Activated CD4-positive, alpha-beta T cell treated with anti-CD3 and anti-CD28 coated beads, Interleukin-2, amount 50 U/mL, for 16 hours (primary cell): ENCODE results near the gene GALNT14.

Experiments
- DNase-seq: peaks from one replicate; pipeline ENCODE4 v3.0.0-alpha.2; 2020

GALNT14 gene

DNA sequence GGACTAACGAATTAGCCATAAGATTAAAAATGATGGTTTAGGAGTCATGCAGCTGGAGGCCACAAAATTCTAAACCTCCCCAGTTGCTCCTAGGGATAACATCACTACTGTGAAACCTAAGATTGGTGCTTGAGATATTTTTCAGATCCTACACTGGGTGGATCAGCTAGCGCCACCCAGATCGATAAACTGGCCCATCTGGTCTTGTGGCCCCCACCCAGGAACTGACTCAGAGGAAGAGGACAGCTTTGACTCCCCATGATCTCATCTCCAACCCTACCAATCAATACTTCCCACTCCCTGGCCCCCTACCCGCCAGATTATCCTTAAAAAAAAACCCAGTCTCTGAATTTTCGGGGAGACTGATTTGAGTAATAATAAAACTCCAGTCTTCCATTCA lies 5.5 kb downstream of the GALNT14 start:
- no peak for DNase-seq

GRCh38 chr2:31131871-31132270 lies 6.4 kb downstream of the GALNT14 start:
- no peak for DNase-seq

GRCh38 chr2:31129375-31130171 lies 8.7 kb downstream of the GALNT14 start:
- no peak for DNase-seq

- no peak for DNase-seq
Observed at GRCh38 chr2:31127931-31128330, 10.3 kb downstream of the GALNT14 start.

GRCh38 chr2:31125918-31126695 lies 12.1 kb downstream of the GALNT14 start:
- no peak for DNase-seq

DNA sequence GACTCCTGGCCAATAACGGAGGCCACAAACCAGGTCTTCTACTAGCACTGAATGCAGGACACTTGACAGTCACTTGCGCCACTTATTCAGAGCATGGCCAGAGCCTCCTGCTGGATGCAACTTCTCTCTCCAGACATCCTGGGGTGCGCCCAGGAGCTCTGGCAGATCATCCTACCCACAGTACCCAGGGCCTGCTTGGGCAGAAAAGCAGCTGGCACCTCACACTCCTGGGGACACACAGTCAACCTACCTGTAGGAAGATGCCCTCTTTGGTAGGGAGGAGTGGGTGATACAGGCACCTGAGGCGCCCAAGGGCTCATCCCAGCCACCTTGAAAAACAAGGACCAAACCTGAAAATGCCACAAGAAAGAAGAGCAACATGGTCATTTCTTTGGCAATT lies 13.3 kb downstream of the GALNT14 start:
- no peak for DNase-seq

- no peak for DNase-seq
Observed at GRCh38 chr2:31122133-31122532, 16.1 kb downstream of the GALNT14 start.

DNA sequence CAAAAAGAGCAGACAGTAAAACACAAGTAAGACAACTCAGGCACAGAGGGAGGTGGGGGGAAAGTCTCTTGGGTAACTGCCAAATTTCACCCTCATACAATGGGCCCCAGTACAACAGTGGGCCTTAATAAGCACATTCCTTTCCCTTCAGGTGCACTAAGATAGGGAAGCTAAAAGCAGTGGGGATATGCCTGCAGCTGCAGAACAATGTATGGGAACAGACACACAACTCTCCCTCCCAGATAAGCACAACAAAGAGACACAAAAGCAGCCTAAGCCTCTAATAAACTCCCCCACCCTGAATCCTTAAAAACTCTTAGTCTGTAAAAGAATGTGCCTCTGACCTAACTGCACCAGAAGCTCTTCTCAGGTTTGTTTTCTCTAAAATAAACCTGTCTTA lies 24.5 kb downstream of the GALNT14 start:
- no peak for DNase-seq

GRCh38 chr2:31112544-31112943 lies 25.7 kb downstream of the GALNT14 start:
- DNase-seq = no peak

GRCh38 chr2:31110998-31111397 lies 27.2 kb downstream of the GALNT14 start:
- DNase-seq = no peak

DNA sequence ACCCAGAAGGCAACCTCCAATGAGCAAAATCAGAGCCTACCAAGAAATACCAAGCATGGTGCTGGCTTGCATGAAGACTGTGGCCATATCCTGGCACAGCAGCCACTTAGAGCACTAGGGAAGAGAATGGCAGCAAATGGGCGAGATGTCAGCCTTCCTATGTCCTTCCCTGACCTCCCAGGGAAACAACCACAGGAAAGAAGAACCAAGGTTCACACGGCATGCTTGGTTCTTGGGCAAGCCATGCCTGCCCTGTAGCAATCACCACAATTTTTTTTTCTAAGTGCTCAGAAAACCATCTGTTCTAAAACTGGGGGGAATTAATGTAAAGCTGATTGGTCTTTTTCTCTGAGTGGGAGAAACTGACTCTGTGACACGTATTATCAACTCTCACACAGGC lies 27.8 kb downstream of the GALNT14 start:
- DNase-seq = no peak

DNA sequence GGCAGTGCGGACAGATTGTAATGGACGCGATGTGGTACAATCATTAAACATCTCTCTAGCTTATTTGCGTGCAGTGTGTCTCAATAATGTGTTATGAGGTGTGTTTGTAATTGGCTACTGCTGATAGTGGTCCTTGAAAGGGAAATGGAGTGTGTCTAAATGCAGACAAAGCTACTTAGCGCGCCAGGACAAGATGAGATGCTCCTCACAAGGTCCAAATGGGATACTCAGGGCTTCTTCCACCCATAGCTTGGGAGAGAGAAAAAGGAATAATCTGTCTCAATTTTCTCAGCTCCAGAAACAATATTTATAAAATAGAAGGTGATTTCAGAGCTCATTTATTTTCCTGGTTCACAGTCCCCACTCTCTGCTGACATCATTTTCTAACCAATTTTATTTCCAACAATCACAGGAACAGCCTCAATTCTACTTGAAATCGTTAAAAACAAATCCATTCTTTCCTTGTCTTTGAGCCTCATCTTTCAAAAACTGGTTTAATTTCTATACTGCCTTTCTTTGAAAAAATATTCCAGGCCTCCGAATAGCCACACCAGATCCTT lies 28.5 kb downstream of the GALNT14 start:
- DNase-seq = no peak

DNA sequence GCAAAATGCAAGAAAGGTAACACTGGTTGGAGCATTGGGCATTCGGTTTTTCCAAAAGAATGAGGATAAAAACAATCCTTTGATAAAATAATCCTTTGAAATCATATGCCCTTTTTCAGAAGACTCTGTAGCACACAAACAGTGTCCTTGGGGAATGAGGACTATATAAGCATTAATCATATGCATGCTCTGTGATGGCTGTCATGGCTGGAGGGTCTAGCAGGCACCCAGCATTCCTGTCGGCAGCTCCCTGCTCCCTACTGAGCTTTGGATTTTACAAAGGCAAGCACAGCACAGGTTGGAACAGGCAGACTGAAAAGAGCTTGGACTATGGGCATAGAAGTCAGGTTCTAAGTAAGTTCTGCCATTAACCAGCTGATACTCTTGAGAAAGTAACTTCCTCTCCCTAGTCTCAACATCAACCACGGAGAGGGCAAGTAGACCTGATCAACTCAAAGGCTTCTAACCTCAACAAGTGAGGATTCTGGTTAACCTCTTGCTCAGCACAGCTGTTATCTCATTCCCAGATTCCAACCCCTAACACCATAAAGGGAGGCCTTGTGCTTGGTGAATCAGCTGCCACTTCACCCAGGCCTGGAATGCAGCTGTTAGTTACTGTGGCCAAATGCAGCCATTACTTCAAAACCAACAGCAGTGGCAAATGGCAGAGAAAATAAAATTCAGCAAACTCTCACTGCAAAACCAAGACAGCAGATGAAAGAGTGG lies 29.5 kb downstream of the GALNT14 start:
- DNase-seq = no peak

GRCh38 chr2:31107591-31108300 lies 30.5 kb downstream of the GALNT14 start:
- DNase-seq = no peak

GRCh38 chr2:31101701-31102100 lies 36.5 kb downstream of the GALNT14 start:
- DNase-seq = no peak

DNA sequence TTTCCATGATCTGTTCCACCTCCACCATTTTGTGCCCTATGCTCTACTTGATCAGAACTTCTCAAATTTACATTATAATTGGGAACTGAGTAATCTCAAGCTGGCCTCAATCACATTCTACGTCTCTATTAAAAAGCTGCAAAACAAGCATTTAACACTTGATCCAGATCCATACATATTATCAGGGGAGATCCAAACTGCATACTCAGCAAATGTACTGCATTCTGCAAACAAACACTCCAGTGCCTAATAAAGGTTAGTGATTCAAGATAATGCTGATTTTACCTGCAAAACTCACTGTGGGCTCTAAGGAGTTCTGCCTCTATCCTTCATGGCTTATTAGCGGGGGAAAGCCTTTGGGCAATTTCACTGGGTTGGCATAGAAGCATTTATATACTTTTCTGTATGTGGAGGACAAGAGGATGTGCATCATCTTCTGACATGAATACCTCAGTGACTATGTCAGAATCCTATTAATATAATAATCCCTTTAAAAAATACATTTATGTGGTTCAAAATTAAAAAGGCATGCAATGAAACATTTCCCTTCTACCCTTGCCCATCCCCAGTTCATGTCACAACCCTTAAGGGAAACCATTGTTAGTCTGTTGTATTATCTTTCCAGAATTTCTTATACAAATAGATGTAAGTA lies 40.2 kb downstream of the GALNT14 start:
- no peak for DNase-seq

- no peak for DNase-seq
Observed at GRCh38 chr2:31090188-31090587, 48.1 kb downstream of the GALNT14 start.

- DNase-seq = no peak
Observed at GRCh38 chr2:31089645-31090044, 48.6 kb downstream of the GALNT14 start.

DNA sequence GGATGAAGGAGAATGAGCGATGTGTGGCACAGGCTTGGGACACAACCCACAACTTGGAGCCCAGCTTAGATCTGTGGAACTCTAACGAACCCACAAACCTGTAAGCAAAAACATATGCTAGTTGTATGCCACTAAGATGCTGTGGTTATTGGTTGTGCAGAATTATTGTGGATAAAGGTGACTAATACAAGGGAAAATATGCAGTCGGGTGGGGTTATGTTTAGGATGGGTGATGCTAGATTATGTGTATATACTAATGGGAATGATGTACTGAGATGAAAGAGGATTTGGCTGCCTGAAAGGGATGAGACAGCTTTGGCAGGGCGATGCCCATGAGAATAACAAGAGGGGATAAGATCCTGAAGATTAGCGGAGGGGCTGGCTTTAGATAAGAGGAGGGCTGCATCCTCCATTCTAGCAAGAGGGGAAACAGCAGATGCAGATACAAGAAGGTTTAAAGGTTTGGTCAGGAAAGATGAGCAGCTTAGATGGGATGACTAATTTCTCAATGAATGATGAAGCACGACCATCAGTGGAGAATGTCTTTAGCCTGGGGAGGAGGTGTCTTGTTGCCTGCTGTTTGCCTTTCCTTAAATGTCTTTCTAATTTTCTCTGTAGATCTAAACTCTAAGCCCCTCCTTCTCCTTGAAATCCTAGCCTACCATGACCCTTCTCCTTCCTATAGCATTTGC lies 49.6 kb downstream of the GALNT14 start:
- DNase-seq = no peak

DNA sequence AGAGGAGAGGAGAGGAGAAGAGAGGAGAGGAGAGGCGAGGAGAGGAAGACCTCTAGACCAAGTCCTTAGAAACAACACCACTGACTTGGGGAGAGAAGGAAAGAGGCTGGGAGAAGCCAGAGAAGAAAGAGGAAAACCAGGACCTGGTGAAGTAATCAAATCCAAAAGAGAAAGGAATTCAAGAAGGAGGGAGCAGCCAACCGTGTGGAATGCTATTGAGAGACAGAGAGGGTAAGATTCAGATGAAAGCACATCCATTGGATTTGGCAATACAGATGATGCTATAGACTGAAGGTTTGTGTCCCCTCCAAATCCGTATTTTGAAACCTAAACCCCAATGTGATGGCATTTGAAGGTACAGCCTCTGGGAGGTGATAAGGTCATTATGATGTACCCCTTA lies 50.7 kb downstream of the GALNT14 start:
- no peak for DNase-seq

DNA sequence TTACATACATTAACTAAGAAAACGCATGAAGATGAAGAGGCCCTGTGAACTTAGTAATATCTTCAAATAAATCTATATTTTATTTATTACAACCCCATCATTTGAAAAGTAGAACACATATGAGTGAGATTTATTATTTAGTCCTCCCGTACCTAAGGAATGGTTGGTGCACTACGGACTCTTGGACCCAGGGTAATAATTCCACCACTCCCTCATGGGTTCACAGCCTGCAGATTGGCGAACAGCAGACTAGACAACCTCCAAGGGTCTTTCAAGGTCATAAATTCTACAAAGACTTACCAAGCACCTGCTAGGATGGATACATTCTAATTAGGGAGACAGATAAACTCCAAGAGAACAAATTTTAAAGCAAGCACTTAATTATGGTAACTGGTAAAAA lies 51.6 kb downstream of the GALNT14 start:
- no peak for DNase-seq
